Astrocyte of the cerebellum (primary cell): ENCODE results near the gene CCDC106.

ENCODE experiments used
- DNase-seq: peaks from one replicate; pipeline ENCODE4 v3.0.0-alpha.2; 2011; ENCODE audit warnings: low read depth
- H3K4me3 ChIP-seq: 2 replicates; pipeline ENCODE4 v1.5.1; 2011; ENCODE audit warnings: mild to moderate bottlenecking, low read depth, low read length, moderate library complexity
- CTCF ChIP-seq: IDR thresholded peaks from 2 replicates; pipeline ENCODE4 v1.5.1; 2012; ENCODE audit warnings: low read length, low read depth, moderate library complexity, mild to moderate bottlenecking; ENCODE audit errors: missing control alignments
- in situ Hi-C: cut with HindIII; loops from 2 replicates; pipeline ENCODE4 v1.10.0; 2017; ENCODE audit warnings: low sequenced_read_pairs

The CCDC106 gene

GRCh38 chr19:55680339-55681130, 32.5 kb downstream of the CCDC106 start:
- no peak for TF ChIP-seq CTCF
- in situ Hi-C loops, result no loop called here
- no peak for DNase-seq
- H3K4me3 ChIP-seq, result no peak overlapping the region

GRCh38 chr19:55681131-55682092, 33.4 kb downstream of the CCDC106 start:
- no peak overlapping the region for H3K4me3 ChIP-seq
- in situ Hi-C loops, result no loop called here
- no peak for TF ChIP-seq CTCF
- DNase-seq, result no peak

DNA sequence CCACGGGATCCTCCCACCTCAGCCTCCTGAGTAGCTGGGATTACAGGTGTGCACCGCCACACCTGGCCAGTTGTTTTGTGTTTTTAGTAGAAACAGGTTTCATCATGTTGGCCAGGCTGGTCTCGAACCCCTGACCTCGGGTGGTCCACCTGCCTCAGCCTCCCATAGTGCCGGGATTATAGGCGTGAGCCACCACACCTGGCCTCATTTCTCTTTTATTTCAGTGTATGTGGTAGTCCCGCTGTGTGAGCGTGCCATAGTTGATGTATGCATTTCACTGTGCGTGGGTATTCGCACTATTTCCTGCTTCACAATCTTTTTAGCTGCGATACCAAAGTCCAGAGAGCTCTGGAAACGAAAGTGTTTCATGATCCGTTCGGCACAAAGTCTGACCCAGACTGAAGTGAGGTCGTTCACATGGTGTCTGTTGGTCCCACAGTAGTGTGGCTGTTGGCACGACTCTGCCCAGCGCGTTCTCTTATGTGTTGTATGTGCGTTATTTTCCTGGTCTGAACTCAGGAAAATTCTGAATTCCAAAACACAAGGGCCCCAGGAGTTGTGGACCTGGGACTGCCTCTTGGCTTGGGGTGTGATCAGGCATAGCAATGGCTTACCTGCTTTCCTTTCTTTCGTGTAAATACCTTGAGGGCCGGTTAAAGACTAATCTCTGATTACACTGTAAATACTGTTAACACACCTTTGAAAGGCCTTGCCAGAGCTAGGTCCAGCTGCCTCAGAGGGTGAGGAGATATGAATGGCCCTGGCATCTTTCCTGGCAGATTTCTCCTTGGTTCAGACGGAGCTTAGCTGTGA, 35.6 kb downstream of the CCDC106 start:
- H3K4me3 ChIP-seq, result no peak overlapping the region
- no peak for DNase-seq
- no peak for TF ChIP-seq CTCF
- in situ Hi-C loops, result no loop called here

DNA sequence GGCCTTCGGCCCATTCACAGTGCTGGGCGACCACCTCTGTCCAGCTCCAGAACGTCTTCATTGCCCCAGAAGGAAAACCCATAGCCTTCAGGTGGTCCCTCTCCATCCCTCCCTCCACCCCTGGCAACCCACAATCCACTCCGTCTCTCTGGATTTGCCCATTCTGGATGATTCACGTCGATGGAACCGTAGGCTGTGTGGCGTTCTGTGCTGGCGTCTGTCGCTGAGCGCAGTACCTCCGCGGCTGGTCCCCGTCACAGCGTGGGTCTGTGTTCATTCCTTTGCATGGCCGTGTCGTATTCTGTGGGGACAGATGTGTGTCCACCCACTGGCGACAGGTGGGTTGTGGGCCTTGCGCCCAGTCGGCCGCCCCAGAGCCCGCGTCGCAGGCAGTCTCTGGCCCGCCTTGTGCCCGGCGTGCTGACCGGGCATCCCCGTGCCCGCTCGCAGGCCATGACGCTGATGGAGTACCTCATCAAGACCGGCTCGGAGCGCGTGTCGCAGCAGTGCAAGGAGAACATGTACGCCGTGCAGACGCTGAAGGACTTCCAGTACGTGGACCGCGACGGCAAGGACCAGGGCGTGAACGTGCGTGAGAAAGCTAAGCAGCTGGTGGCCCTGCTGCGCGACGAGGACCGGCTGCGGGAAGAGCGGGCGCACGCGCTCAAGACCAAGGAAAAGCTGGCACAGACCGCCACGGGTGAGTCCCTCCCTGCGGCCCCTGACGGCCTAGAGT, 37.1 kb downstream of the CCDC106 start:
- in situ Hi-C loops, result no loop called here
- no peak for TF ChIP-seq CTCF
- DNase-seq, result no peak
- H3K4me3 ChIP-seq, result no peak overlapping the region

GRCh38 chr19:55685776-55686175, 37.8 kb downstream of the CCDC106 start:
- no peak overlapping the region for H3K4me3 ChIP-seq
- no peak for DNase-seq
- in situ Hi-C loops, result no loop called here
- TF ChIP-seq CTCF, result no peak
